T-helper 2 cell treated with Interferon-gamma antibody and Interleukin-4, amounts not matched to agents 100 ng/mL and 5 ng/mL, for 36 hours (primary cell): ENCODE measurements around the gene NECTIN3. TPM values are rescaled to one million over a fixed set of nuclear protein-coding genes. Genes with fewer than 3 reads are reported as not detected.

ENCODE experiments used
- intact Hi-C: fragments of 100-400 bp; cut with micrococcal nuclease; formaldehyde crosslinking; loops from one replicate; pipeline ENCODE4 v1.15.1; 2023
- total RNA-seq: library from RNA; stranded (reverse); gene quantifications from 2 replicates; pipeline ENCODE4 v1.2.3, GENCODE V29; 2022

Gene NECTIN3
- total RNA-seq, 1 donor from 2014 or later: 1.5 TPM

DNA sequence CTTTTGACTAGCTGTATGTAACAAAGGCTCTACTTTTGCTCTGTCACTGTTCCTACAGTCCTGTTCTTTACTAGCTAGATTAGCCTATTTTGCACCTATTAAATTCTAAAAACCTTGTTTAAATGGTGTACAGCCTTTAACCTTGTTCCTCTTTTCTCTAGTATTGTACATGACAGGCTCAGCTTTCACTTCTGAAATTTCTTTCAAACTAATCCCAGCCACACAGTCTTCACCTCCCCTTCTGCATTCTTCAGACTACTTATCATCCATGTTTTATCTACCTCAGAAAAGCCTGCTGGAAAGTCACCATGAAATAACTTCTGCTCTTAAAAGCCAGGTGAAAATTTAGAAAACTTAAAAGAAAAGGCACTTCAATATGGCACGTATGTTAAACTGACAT lies 122.4 kb downstream of the NECTIN3 start:
- intact Hi-C loops: loop anchor here (5.0 kb wide), 1 partner anchor 43 kb away; no protein-coding TSS in a partner anchor

DNA sequence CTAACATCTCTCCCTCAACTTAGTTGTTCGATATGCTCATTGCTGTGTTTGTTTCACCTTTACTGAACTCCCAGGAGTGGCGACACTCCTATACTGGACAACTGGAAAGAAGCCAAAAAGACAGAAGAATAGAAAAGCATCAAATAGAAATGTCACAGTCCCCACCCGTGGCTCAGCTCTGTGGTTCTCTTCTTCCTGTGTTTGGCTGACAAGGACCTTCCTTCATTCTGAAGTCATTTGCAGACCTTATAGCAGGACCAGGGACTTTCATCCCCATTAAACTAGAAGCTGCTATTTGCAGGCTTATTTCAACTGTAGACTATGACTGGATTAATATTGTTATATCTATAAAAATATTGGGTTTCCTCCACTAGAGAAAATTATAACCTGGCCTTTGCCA lies 125.9 kb downstream of the NECTIN3 start:
- intact Hi-C loops: no loop called here

DNA sequence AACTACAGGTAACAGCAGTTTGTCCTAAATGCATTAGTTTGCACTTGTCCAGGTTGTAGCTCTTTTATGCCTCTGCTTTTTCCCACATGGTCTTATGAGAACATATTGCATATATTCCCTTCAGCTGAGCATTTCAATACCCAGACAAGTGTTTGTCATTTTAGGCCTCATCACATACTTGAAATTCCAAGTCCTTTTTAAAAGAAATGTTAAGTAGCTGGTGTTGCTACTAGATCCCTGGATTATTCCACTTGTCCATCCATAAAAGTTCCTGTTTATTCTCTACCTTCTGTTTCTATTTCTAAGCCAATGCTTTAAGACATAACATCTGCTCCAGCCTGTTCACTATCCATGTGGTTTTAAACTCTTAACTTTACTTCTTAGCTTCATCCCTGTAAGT lies 128.4 kb downstream of the NECTIN3 start:
- intact Hi-C loops: no loop called here

GRCh38 chr3:111210003-111210711 lies 138.5 kb downstream of the NECTIN3 start:
- intact Hi-C loops: no loop called here

- intact Hi-C loops: no loop called here
Measured at GRCh38 chr3:111210866-111211564, 139.4 kb downstream of the NECTIN3 start.

DNA sequence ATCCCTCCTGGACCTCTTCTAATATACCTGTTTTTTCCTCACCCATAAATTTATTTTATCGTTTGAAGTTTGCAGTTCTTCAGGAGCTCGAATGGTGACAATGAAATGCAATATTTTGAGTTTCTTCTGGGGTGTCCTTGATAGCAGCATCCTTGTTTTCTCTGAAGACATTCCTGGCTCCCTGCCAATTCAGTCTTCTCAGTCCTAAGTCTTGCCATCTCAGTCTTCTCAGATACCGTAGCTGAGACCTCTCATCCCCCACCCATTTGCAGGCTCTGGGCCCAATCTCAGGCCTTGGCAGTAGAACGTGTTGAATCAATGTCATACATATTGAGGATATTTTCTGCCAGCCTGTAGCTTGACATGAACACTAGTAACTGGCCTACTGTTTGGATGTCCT lies 140.9 kb downstream of the NECTIN3 start:
- intact Hi-C loops: no loop called here

DNA sequence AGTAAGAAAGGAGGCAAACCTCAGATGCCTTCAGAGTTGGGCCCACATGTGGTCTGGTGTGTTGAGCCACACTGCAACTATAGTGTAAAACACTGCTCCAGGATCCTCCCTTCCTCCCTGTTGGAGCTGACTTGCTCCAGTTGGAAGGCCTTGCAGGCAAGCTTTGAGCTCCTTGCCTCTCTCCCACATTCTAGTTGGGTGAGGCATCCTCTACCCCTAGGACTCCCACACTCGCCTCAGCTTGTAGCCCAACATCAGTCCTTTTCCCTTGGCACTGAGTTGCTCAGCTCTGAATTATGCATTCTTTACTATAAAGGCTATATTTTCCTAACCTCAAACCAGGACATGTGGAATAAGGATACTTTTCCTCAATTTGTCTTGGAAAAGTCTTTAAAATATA lies 143.9 kb downstream of the NECTIN3 start:
- intact Hi-C loops: no loop called here

DNA sequence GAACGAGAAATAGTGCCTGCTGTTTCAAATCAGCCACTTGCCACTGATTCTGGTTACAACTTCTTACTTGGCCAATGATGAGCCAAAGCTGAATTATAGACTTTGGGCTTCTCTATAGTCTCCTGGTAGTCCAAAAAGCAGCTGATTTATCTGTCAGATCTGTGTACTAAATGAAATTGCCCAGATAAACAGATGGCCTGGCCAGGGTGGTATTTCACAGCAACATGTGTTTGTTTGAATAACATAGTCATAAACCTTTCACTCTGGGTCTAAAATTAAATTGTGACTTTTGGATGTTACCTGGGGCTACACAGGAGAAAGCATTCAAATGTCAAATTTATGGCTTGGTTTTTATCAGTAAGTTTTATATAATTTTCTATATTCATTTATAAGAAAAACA lies 147.0 kb downstream of the NECTIN3 start:
- intact Hi-C loops: no loop called here

- intact Hi-C loops: no loop called here
Measured at GRCh38 chr3:111227216-111227615, 155.6 kb downstream of the NECTIN3 start.

DNA sequence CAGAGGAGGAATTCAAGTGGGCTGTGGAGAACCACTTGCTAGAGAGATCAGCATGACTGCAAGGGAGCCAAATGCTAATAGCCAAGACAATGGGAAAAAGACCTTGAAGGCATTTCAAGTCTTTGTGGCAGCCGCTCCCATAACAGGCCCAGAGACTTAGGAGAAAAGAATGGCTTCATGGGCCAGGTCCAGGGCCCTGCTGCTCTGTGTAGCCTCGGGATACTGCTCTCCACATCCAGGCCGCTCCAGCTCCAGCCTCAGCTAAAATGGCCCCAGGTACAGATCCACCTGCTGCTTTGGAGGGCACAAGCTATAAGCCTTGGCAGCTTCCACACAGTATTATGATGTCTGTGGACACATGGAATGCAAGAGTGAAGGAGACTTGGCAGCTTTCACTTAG lies 157.7 kb downstream of the NECTIN3 start:
- intact Hi-C loops: no loop called here

DNA sequence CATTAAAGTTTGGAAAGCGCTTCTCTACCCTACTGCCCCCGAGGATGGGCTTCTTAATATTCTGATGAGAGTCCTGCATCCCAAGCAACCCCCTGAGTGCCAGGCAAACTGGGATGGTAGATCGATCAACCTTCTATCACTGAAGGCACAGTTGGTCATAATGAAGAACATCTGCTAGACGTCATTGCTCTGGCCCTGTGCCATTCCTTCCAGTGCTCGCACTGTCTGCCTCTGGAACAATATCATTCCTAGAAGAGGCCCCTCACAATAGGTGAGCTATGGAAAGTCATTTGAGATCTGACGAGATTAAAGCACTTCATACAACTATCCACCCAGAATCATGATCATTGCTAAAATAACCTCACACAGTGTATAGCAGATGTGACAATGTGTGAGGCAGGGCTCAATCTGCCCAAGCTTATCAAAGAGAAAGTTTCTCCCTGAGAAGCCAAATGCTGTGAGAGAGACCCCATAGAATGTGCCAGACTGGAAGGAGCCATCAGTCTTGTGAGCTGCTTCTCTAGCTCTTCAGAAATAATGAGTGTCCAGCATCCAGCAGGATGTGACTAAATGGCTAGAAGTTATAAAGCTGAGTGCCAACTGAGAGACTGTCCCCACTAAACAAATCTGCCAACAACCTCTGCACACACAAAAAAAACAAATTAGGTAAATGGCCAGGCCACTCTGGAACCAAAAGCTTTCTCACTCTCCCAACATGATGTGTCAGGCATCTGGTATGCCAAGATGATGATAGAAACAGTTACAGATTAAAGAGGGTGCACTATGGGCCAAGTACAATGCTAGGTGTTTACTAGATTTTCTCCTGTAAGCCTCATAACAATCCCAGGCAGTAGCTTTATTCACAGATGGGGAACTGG lies 165.5 kb downstream of the NECTIN3 start:
- intact Hi-C loops: loop anchor here (5.0 kb wide), 2 partner anchors 45 to 165 kb away; partner anchors contain the start of gene NECTIN3

DNA sequence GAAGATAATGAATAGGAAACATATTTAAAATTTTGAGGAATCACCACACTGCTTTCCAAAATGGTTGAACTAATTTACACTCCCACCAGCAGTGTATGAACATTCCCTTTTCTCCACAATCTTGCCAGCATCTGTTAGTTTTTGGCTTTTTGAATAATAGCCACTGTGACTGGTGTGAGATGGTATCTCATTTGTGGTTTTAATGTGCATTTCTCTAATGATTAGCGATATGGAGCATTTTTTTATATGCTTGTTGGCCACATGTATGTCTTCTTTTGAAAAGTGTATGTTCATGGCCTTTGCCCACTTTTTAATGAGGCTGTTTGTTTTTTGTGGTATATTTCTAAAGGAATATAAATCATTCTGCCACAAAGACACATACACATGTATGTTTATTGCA lies 166.3 kb downstream of the NECTIN3 start:
- intact Hi-C loops: loop anchor here (2.0 to 5.0 kb wide), 5 partner anchors 23 to 373 kb away; partner anchors contain the start of gene NECTIN3

DNA sequence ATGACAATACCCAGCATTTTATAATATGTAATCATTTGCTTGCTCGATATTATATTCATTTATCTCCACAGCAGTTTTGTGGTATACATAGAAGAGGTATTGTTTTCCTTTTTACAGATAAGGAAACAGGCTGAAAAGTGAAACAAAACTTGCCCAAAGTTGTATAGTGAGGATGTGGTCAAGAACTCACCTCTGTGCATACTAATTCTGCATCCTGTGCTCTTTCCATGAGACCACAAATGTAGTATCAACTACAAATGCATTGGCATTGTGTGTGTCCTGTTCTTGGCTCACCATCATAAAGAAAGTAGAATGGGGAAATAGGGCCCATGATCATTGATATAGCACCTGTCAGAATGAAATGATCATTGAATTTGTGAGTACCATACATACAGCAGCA lies 167.3 kb downstream of the NECTIN3 start:
- intact Hi-C loops: loop anchor here (1.0 to 5.0 kb wide), 6 partner anchors 22 to 372 kb away; partner anchors contain the start of gene NECTIN3

- intact Hi-C loops: no loop called here
Measured at GRCh38 chr3:111241960-111242359, 170.3 kb downstream of the NECTIN3 start.
